ENCODE measurements around the gene TYMS.

TYMS gene

DNA sequence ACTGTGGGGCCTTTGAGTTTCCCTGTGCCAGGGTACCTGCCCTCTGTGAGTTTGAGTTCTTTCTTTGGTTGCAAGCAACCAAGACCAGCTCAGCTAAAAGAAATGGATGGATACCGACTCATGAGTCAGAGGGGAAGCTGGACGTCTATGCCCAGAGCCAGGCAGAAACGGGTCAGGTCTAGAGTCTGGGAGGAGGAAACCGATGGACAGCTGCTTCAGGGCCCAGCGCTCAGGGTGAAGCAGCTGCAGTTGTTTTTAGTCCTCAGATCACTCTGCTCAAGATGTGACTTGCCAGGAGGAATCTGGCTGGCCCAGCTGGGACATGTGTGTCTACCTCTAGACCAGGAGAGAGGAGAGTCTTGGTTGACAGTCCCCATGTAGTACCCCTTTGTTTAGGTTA lies 10.1 kb upstream of the TYMS start:
- DNase-seq (ENCODE audit: low read depth) = no peak

DNA sequence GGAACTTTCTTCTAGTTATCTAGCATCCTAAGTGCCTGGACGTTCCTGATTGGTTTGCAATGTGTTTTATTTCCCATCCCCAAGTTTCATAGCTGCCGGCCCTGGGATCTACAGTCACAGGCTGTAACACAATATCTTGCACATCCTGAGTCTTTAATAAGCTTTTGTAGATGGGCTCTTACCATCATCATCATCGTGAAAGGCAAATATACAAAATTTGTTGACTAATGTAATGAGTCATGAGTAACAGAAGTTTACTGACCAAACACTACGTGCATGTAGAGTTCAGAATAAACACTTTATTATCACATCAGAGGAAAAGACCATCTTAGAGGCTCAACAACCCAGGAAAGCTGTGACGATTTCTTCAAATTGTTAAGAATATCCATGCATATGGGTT lies 8.1 kb upstream of the TYMS start:
- no peak for DNase-seq (ENCODE audit: low read depth)

DNA sequence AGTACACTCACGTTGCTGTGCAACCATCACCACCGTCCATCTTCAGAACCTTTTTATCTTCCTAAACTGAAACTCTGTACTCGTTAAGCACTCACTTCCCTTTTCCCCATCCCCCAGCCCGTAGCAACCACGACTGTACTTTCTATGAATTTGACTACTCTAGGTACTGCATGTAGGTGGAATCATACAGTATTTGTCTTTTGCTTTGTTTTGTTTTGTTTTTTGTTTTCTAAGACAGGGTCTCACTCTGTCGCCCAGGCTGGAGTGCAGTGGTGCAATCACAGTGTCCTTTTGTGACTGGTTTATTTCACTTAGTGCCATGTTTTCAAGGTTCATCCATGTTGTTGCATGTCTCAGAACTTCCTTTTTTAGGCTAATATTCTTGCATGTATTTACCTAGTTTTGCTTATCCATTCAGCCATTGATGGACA lies 7.0 kb upstream of the TYMS start:
- no peak for DNase-seq (ENCODE audit: low read depth)

DNA sequence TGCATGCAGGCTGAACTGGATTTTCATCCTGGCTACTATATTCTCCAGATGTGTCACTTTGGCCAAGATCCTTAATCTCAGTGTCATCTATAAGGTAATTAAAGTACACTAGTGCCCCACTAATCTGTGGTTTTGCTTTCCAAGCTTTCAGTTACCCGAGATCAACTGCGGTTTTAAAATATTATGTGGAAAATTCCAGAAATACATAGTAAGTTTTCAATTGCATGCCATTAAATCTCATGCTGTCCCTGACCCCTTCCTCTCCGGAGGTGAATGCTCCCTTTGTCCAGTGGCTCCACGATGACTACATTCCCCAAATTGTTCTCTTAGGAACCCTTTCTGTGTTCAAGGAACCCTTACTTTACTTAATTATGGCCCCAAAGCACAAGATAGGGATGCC lies 5.3 kb upstream of the TYMS start:
- DNase-seq (ENCODE audit: low read depth) = no peak

- no peak for DNase-seq (ENCODE audit: low read depth)
These were observed 3.9 kb upstream of the TYMS start for GRCh38 chr18:653512-653911.

GRCh38 chr18:654601-655000 lies 2.9 kb upstream of the TYMS start:
- no peak for DNase-seq (ENCODE audit: low read depth)

- no peak for DNase-seq (ENCODE audit: low read depth)
These were observed 2.0 kb upstream of the TYMS start for GRCh38 chr18:655445-655844.

GRCh38 chr18:658001-658946 lies 821 bp downstream of the TYMS start:
- DNase-seq (ENCODE audit: low read depth) = peak; percentile 58

GRCh38 chr18:658947-659533 lies 1.6 kb downstream of the TYMS start:
- DNase-seq (ENCODE audit: low read depth) = no peak

- no peak for DNase-seq (ENCODE audit: low read depth)
These were observed 2.1 kb downstream of the TYMS start for GRCh38 chr18:659597-659996.

DNA sequence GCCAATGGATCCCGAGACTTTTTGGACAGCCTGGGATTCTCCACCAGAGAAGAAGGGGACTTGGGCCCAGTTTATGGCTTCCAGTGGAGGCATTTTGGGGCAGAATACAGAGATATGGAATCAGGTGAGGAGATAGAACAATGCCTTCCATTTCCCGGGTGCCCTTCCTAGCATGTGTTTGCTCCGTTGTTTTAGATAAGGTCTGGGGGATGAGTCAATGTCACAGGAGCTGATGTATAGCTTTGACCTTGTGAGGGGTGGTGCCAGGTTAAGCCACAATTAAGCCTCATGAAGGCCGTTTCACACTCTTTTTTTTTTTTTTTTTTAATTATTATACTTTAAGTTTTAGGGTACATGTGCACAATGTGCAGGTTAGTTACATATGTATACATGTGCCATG lies 4.7 kb downstream of the TYMS start:
- DNase-seq (ENCODE audit: low read depth) = no peak

DNA sequence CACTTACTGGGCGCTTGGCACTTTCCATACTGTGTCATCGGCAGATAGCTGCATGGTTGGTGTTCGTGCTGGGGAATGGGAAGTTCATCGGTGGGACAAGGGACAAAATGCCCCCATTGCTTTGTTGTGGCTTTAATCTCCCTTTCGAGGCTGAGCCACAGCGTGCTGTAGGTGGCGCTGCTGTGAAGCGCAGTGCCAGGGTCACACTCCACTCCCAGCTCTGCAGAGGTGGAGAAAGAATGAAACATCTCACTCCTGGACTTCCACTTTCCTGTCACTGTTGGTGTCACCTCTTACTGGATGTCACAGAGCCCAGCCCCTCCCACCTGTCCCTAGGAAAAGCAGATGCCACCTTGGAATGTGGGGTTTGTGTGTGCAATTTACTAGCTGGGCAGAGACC lies 8.7 kb downstream of the TYMS start:
- no peak for DNase-seq (ENCODE audit: low read depth)

- no peak for DNase-seq (ENCODE audit: low read depth)
These were observed 9.2 kb downstream of the TYMS start for GRCh38 chr18:666628-667027.

- no peak for DNase-seq (ENCODE audit: low read depth)
These were observed 10.8 kb downstream of the TYMS start for GRCh38 chr18:668260-668659.

DNA sequence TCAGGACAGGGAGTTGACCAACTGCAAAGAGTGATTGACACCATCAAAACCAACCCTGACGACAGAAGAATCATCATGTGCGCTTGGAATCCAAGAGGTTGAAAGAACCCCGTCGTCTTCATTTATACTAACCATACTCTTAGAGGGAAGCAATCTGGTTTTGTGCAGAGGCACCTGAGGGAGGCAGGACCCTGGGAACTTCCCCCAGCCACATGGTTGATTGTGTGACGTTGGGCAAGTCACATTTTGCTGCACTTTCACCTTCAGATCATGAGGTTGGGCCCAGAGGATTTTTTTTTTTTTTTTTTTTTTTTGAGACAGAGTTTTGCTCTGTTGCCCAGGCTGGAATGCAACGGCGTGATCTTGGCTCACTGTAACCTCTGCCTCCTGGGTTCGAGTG lies 11.6 kb downstream of the TYMS start:
- DNase-seq (ENCODE audit: low read depth) = no peak

DNA sequence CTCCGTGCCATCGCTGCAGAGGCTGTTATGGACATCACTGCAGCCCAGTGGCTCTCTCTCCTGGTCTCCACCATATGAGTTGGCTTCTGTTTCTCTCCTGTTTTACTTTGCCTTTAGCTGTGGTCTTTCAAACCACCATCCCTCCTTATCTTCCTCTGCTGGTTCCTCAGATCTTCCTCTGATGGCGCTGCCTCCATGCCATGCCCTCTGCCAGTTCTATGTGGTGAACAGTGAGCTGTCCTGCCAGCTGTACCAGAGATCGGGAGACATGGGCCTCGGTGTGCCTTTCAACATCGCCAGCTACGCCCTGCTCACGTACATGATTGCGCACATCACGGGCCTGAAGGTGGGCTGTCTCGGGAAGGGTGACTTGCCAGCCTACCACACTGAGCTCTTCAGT lies 13.1 kb downstream of the TYMS start:
- DNase-seq (ENCODE audit: low read depth) = no peak

DNA sequence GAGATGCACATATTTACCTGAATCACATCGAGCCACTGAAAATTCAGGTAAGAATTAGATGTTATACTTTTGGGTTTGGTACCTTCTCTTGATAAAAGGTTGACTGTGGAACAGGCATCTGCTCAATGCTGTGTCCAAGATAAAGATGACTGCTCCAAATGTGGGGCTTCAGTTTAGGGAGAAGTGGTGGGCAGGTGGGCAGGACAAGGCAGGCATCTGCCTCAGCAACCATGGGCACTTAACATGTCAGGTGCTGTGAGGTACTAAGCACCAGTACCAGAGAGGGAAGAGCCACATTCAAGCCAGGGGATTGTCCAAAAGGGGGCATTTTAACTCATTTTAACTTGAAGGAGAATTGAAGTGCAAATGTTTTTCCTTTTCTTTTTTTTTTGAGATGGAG lies 14.0 kb downstream of the TYMS start:
- no peak for DNase-seq (ENCODE audit: low read depth)

DNA sequence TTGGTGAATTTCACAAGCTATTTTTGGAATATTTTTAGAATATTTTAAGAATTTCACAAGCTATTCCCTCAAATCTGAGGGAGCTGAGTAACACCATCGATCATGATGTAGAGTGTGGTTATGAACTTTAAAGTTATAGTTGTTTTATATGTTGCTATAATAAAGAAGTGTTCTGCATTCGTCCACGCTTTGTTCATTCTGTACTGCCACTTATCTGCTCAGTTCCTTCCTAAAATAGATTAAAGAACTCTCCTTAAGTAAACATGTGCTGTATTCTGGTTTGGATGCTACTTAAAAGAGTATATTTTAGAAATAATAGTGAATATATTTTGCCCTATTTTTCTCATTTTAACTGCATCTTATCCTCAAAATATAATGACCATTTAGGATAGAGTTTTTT lies 15.9 kb downstream of the TYMS start:
- DNase-seq (ENCODE audit: low read depth) = no peak

- DNase-seq (ENCODE audit: low read depth) = no peak
These were observed 16.3 kb downstream of the TYMS start for GRCh38 chr18:673769-674168.

- DNase-seq (ENCODE audit: low read depth) = no peak
These were observed 17.9 kb downstream of the TYMS start for GRCh38 chr18:675307-675706.

GRCh38 chr18:676069-676468 lies 18.6 kb downstream of the TYMS start:
- DNase-seq (ENCODE audit: low read depth) = no peak

DNA sequence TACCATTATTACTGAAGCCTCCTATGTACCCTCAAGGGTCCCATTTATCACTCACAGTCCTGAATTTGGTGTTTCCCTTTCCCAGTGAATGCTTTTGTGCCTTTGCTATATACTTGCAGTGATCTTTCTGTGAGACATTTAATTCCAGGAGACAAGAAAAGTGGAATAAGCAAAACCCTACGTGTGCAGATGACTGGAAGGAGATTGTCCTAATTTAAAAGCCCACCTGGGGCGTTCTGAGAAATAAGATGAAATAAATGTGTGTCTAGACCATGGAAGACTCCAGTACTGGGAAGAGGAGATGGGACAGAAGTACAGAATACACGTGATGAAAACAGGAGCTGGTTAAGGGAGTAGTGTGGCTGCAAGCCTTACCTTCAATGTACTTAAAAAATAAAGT lies 19.3 kb downstream of the TYMS start:
- DNase-seq (ENCODE audit: low read depth) = no peak

GRCh38 chr18:677145-677544 lies 19.7 kb downstream of the TYMS start:
- no peak for DNase-seq (ENCODE audit: low read depth)

DNA sequence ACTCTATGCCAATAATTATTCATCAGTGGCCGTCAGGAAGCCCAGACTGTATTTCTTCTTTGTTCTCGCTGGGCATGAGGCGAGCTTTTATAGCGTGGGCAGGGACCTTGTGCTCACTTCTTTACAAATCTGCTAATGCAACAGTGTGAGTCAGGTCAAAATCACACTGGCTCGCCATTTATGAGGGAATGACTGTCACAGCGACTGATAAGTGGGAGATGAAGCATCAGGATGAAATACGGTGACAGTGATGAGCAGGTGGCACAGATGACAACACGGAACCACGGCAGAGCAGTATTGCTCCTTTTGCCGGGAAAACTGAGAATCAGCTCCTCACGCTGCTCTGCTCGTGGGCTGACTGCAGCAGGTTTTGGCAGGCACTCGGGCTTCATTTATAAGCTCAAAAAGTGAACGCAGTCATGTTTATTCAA lies 20.5 kb downstream of the TYMS start:
- no peak for DNase-seq (ENCODE audit: low read depth)
